8988T (cell line): ENCODE data around the gene CD8A.
"Not testable (repeated sequence)": the region's sequence is repeated elsewhere in the genome, so short reads cannot be mapped to it uniquely, and the experiment has no call there.

Source experiments
- DNase-seq: peaks from one replicate; pipeline ENCODE4 v3.0.0; 2011

Gene CD8A

GRCh38 chr2:86775338-86775737 lies 15.4 kb downstream of the CD8A start:
- DNase-seq: no peak

- DNase-seq: no peak
Observed at GRCh38 chr2:86774862-86775261, 15.9 kb downstream of the CD8A start.

- no peak for DNase-seq
Observed at GRCh38 chr2:86772611-86773010, 18.1 kb downstream of the CD8A start.

- no peak for DNase-seq
Observed at GRCh38 chr2:86770816-86771301, 19.9 kb downstream of the CD8A start.

GRCh38 chr2:86769838-86770237 lies 20.9 kb downstream of the CD8A start:
- no peak for DNase-seq

GRCh38 chr2:86768189-86768949 lies 22.3 kb downstream of the CD8A start:
- no peak for DNase-seq

GRCh38 chr2:86765310-86765695 lies 25.4 kb downstream of the CD8A start:
- no peak for DNase-seq

GRCh38 chr2:86764661-86765309 lies 25.9 kb downstream of the CD8A start:
- DNase-seq: no peak

- DNase-seq: no peak
Observed at GRCh38 chr2:86760371-86760770, 30.3 kb downstream of the CD8A start.

GRCh38 chr2:86758405-86758804 lies 32.3 kb downstream of the CD8A start:
- no peak for DNase-seq

GRCh38 chr2:86753606-86754005 lies 37.1 kb downstream of the CD8A start:
- DNase-seq: no peak

- DNase-seq: no peak
Observed at GRCh38 chr2:86752934-86753333, 37.8 kb downstream of the CD8A start.

GRCh38 chr2:86751778-86752177 lies 38.9 kb downstream of the CD8A start:
- no peak for DNase-seq

GRCh38 chr2:86750240-86750839 lies 40.4 kb downstream of the CD8A start:
- no peak for DNase-seq

GRCh38 chr2:86747711-86748639 lies 42.7 kb downstream of the CD8A start:
- no peak for DNase-seq

- DNase-seq: no peak
Observed at GRCh38 chr2:86746939-86747338, 43.8 kb downstream of the CD8A start.

GRCh38 chr2:86744152-86744551 lies 46.6 kb downstream of the CD8A start:
- DNase-seq: no peak

- not testable (repeated sequence) for DNase-seq
Observed at GRCh38 chr2:86741889-86742498, 48.7 kb downstream of the CD8A start.

GRCh38 chr2:86739889-86740288 lies 50.8 kb downstream of the CD8A start:
- DNase-seq: not testable (repeated sequence)

- not testable (repeated sequence) for DNase-seq
Observed at GRCh38 chr2:86739485-86739884, 51.2 kb downstream of the CD8A start.

- not testable (repeated sequence) for DNase-seq
Observed at GRCh38 chr2:86734896-86735295, 55.8 kb downstream of the CD8A start.
